Upper lobe of left lung (tissue), 6 donors: ENCODE results near the gene MACROD2. TPM values are rescaled to one million over a fixed set of nuclear protein-coding genes. Genes with fewer than 3 reads are reported as not detected.

Experiments used
- ATAC-seq, 2 donors: fragments of 200-7000 bp; cut with Tn5 transposase; one replicate each; pipeline ENCODE4 v1.9.1; 2022; ENCODE audit warnings: mild to moderate bottlenecking in 2 of 2, moderate library complexity in 2 of 2; ENCODE audit not compliant: low FRiP score in 2 of 2
- DNase-seq, 2 donors: peaks; one replicate each; pipeline ENCODE4 v3.0.0-alpha.2; 2019 to 2020
- H3K27ac ChIP-seq, 4 donors: fragments of 200-600 bp; sonication (generic); one replicate each; pipeline ENCODE4 v1.5.1; 2016 to 2019
- H3K27me3 ChIP-seq, 4 donors: fragments of 200-600 bp; sonication (generic); one replicate each; pipeline ENCODE4 v1.5.1; 2017 to 2019
- H3K36me3 ChIP-seq, 4 donors: fragments of 200-600 bp; sonication (generic); one replicate each; pipeline ENCODE4 v1.5.1; 2016 to 2019
- H3K4me1 ChIP-seq, 4 donors: fragments of 200-600 bp; sonication (generic); one replicate each; pipeline ENCODE4 v1.5.1; 2018 to 2019
- H3K4me3 ChIP-seq, 4 donors: fragments of 200-600 bp; sonication (generic); one replicate each; pipeline ENCODE4 v1.5.1; 2017 to 2019; ENCODE audit warnings: mild to moderate bottlenecking in 2 of 4, moderate library complexity in 1 of 4
- H3K9me3 ChIP-seq, 4 donors: fragments of 200-600 bp; sonication (generic); one replicate each; pipeline ENCODE4 v1.5.1; 2018 to 2019
- EP300 ChIP-seq, 4 donors: sonication (generic); formaldehyde crosslinking; IDR thresholded peaks; one replicate each; pipeline ENCODE4 v1.5.1; 2017; ENCODE audit warnings: antibody characterized with exemption in 4 of 4, control low read depth in 2 of 4
- POLR2A ChIP-seq, 4 donors: fragments of 450-650 bp; IDR thresholded peaks; one replicate each; pipeline ENCODE4 v1.5.1; 2016 to 2017; ENCODE audit warnings: antibody characterized with exemption in 4 of 4, mild to moderate bottlenecking in 2 of 4
- POLR2AphosphoS5 ChIP-seq, 2 donors: sonication (generic); formaldehyde crosslinking; IDR thresholded peaks; one replicate each; pipeline ENCODE4 v1.5.1; 2017; ENCODE audit warnings: antibody characterized with exemption in 2 of 2
- WGBS, 2 donors: methylation state at CpG; one replicate each; pipeline ENCODE4 v1.1.5; 2017 to 2018; 5-methylcytosine and 5-hydroxymethylcytosine counted together
- total RNA-seq, 6 donors: library from RNA; depleted of rRNA in 4 of 6; stranded (reverse); fragments of >200 nt in 4 of 6; gene quantifications; one replicate each; pipeline versions ENCODE4 v1.1.0 to v1.2.1, GENCODE V29; 2016 to 2021
- TF ChIP-seq, protein P1 (sequence below), 6 experiments: fragments of 450-650 bp in 4 of 6; fragments of 200-600 bp in 2 of 6; sonication (generic) in 2 of 6; IDR thresholded peaks; one replicate each; pipeline ENCODE4 v1.5.1; 2016 to 2019; ENCODE audit warnings: antibody characterized with exemption in 6 of 6
- donor health status: DM: no; HTN: no; CAD: no; lungs with moderate emphysema.
- donor health status: DM: no; HTN: yes; CAD: no; lungs with severe emphysema.

Gene MACROD2
- total RNA-seq, 6 donors from 2014 or later, result 20.7 to 84.3 (median 36.3) TPM

GRCh38 chr20:14495066-14495465 lies 499.8 kb downstream of the MACROD2 start:
- Histone ChIP-seq H3K36me3 (no peaks in the 10 kb centered on the region), H3K27ac (no peak overlapping the region), H3K27me3 (no peaks in the 10 kb centered on the region), H3K9me3 (no peaks in the 10 kb centered on the region), H3K4me3 (no peak overlapping the region), H3K4me1 (peaks cover 0 to 2% (median 0%) of the 10 kb centered on the region in 4 donors)
- DNase-seq, result no peak
- TF ChIP-seq, protein P1, sequence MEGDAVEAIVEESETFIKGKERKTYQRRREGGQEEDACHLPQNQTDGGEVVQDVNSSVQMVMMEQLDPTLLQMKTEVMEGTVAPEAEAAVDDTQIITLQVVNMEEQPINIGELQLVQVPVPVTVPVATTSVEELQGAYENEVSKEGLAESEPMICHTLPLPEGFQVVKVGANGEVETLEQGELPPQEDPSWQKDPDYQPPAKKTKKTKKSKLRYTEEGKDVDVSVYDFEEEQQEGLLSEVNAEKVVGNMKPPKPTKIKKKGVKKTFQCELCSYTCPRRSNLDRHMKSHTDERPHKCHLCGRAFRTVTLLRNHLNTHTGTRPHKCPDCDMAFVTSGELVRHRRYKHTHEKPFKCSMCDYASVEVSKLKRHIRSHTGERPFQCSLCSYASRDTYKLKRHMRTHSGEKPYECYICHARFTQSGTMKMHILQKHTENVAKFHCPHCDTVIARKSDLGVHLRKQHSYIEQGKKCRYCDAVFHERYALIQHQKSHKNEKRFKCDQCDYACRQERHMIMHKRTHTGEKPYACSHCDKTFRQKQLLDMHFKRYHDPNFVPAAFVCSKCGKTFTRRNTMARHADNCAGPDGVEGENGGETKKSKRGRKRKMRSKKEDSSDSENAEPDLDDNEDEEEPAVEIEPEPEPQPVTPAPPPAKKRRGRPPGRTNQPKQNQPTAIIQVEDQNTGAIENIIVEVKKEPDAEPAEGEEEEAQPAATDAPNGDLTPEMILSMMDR (IDR thresholded peaks at IDR 0.05), result no peak
- ATAC-seq, result no peak

- DNase-seq (no peak), ATAC-seq (no peak)
- Histone ChIP-seq H3K4me3 (no peak overlapping the region), H3K36me3 (no peaks in the 10 kb centered on the region), H3K4me1 (peaks cover 0 to 2% (median 0%) of the 10 kb centered on the region in 4 donors), H3K27me3 (no peaks in the 10 kb centered on the region), H3K27ac (no peak overlapping the region), H3K9me3 (no peaks in the 10 kb centered on the region)
- WGBS, 2 donors, result 28 to 29% methylated on average over 2 of the region's 2 CpGs
- TF ChIP-seq POLR2AphosphoS5 (IDR thresholded peaks at IDR 0.05) (no peak), POLR2A (IDR thresholded peaks at IDR 0.05) (no peak), EP300 (IDR thresholded peaks at IDR 0.05) (no peak)
- TF ChIP-seq, protein P1 (IDR thresholded peaks at IDR 0.05), result no peak
Observed at GRCh38 chr20:14497004-14497403, 501.7 kb downstream of the MACROD2 start.

DNA sequence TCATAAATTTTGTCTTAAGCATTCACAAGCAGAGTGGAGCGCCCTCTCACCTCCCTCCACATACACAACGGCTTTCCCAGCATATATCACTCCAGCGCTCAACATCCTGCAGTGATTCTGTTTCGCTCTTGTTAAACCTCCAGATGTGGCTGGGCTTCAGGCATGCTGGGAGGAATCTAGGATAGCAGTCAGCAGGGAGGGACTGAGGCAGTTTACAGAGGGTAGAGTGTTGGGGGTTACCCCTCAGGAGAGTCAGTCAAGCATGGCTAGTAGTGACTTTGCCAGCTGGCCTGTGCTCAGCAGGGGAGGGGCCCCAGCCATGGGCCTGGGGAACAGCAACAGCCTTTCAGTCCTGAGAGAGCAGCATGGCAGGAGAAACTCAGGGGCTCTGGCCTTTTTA lies 503.5 kb downstream of the MACROD2 start:
- no peak overlapping the region for H3K27ac ChIP-seq
- H3K36me3 ChIP-seq, result no peaks in the 10 kb centered on the region
- no peak overlapping the region for H3K4me3 ChIP-seq
- no peaks in the 10 kb centered on the region for H3K9me3 ChIP-seq
- WGBS, 2 donors, result 57 to 69% methylated on average over 4 of the region's 4 CpGs
- H3K27me3 ChIP-seq, result no peaks in the 10 kb centered on the region
- no peak for TF ChIP-seq EP300 (IDR thresholded peaks at IDR 0.05)
- peak in 1 of 2 donors; percentile 17 for DNase-seq
- ATAC-seq, result peak in 1 of 2 donors; percentile 53
- H3K4me1 ChIP-seq, result peaks cover 0 to 2% (median 0%) of the 10 kb centered on the region in 4 donors

DNA sequence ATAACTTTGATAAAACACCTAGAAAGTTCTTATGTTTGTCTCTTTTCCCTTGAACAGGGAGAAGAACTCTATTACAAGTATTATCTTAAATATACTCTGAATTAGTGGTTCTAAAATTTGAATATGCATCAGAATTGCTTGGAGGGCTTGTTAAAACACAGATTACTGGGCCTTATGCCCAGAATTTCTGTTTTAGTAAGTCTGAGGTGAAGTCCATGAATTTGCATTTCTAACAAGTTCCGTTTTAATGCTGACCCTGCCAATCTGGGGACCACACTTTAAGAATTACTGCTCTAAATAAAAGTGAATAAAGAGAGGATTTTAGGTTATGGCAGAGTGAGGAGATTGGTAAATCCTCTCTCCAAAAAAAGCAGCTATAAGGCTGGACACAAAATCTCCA lies 510.2 kb downstream of the MACROD2 start:
- TF ChIP-seq EP300 (IDR thresholded peaks at IDR 0.05), result no peak
- TF ChIP-seq POLR2A (IDR thresholded peaks at IDR 0.05), result no peak
- TF ChIP-seq, protein P1 (IDR thresholded peaks at IDR 0.05), result no peak
- TF ChIP-seq POLR2AphosphoS5 (IDR thresholded peaks at IDR 0.05), result no peak
- no peak overlapping the region for H3K27ac ChIP-seq
- 88 to 96% methylated on average over 1 of the region's 1 CpG for WGBS, 2 donors
- H3K36me3 ChIP-seq, result no peaks in the 10 kb centered on the region
- no peak for ATAC-seq
- H3K27me3 ChIP-seq, result no peaks in the 10 kb centered on the region
- no peaks in the 10 kb centered on the region for H3K9me3 ChIP-seq
- no peaks in the 10 kb centered on the region for H3K4me1 ChIP-seq
- H3K4me3 ChIP-seq, result no peak overlapping the region
- no peak for DNase-seq

DNA sequence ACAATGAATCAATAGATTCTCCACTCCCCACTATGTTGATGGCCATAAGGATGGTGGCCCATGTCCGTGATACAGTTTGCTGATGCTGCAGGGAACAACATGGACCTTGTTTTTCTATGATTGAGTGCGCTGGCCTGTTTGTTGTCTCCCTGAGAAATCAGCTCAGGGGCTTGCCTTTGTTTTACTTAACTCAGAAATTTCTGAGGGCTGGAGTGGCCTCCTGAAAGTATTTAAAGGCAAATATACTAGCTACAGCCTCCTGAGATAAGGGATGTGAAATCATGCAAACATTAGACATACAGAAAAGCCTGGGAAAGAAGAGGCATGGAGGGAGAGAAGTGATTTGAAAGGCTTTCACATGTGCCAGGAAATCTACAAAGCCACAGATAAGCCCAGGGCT lies 512.4 kb downstream of the MACROD2 start:
- Histone ChIP-seq H3K36me3 (no peaks in the 10 kb centered on the region), H3K4me3 (no peak overlapping the region), H3K27me3 (no peaks in the 10 kb centered on the region), H3K9me3 (no peaks in the 10 kb centered on the region), H3K4me1 (no peaks in the 10 kb centered on the region), H3K27ac (no peak overlapping the region)
- no peak for TF ChIP-seq EP300 (IDR thresholded peaks at IDR 0.05)
- TF ChIP-seq, protein P1 (IDR thresholded peaks at IDR 0.05), result no peak
- TF ChIP-seq POLR2AphosphoS5 (IDR thresholded peaks at IDR 0.05), result no peak
- TF ChIP-seq POLR2A (IDR thresholded peaks at IDR 0.05), result no peak
- ATAC-seq, result no peak
- no peak for DNase-seq
- WGBS, 2 donors, result 86 to 90% methylated on average over 2 of the region's 2 CpGs
